Hepatocyte (in vitro differentiated cells): ENCODE data around the gene NIPSNAP2. TPM values are rescaled to one million over a fixed set of nuclear protein-coding genes. Genes with fewer than 3 reads are reported as not detected.
"Not testable (repeated sequence)": the region's sequence is repeated elsewhere in the genome, so short reads cannot be mapped to it uniquely, and the experiment has no call there.

ENCODE experiments used
- DNase-seq: peaks from one replicate; pipeline ENCODE4 v3.0.0-alpha.2; 2016; ENCODE audit warnings: low spot score
- H2AFZ ChIP-seq: fragments of 200-600 bp; sonication (generic); 2 replicates; pipeline ENCODE4 v1.6.0; 2016; ENCODE audit warnings: antibody characterized with exemption, mild to moderate bottlenecking
- H3K27ac ChIP-seq: fragments of 200-600 bp; sonication (generic); 2 replicates; pipeline ENCODE4 v1.5.1; 2016; ENCODE audit warnings: mild to moderate bottlenecking
- H3K27me3 ChIP-seq: fragments of 200-600 bp; sonication (generic); 2 replicates; pipeline ENCODE4 v1.6.1; 2016
- H3K36me3 ChIP-seq: fragments of 200-600 bp; sonication (generic); replicated peaks from 2 replicates; pipeline ENCODE4 v1.5.1; 2016; ENCODE audit warnings: low read depth; ENCODE audit not compliant: insufficient read depth
- H3K4me1 ChIP-seq: fragments of 200-600 bp; sonication (generic); 2 replicates; pipeline ENCODE4 v1.5.1; 2016; ENCODE audit warnings: mild to moderate bottlenecking, moderate library complexity; ENCODE audit not compliant: insufficient read depth
- H3K4me2 ChIP-seq: fragments of 200-600 bp; sonication (generic); 2 replicates; pipeline ENCODE4 v1.6.0; 2016
- H3K4me3 ChIP-seq: fragments of 200-600 bp; sonication (generic); 2 replicates; pipeline ENCODE4 v1.5.1; 2016; ENCODE audit warnings: mild to moderate bottlenecking
- H3K79me2 ChIP-seq: fragments of 200-600 bp; sonication (generic); 2 replicates; pipeline ENCODE4 v1.6.0; 2017; ENCODE audit warnings: mild to moderate bottlenecking
- H3K9me2 ChIP-seq: fragments of 200-600 bp; sonication (generic); replicated peaks from 2 replicates; pipeline ENCODE4 v1.6.0; 2017; ENCODE audit warnings: mild to moderate bottlenecking; ENCODE audit not compliant: insufficient read depth
- H3K9me3 ChIP-seq: fragments of 200-600 bp; sonication (generic); 2 replicates; pipeline ENCODE4 v1.5.1; 2016; ENCODE audit warnings: low read depth, mild to moderate bottlenecking
- H4K20me1 ChIP-seq: fragments of 200-600 bp; sonication (generic); 2 replicates; pipeline ENCODE4 v1.6.0; 2016; ENCODE audit warnings: mild to moderate bottlenecking; ENCODE audit not compliant: insufficient read depth, poor library complexity, severe bottlenecking
- EZH2 ChIP-seq: fragments of 200-600 bp; sonication (generic); IDR thresholded peaks from 2 replicates; pipeline ENCODE4 v1.6.1; 2016; ENCODE audit warnings: antibody characterized with exemption, mild to moderate bottlenecking, borderline replicate concordance
- EZH2phosphoT487 ChIP-seq: fragments of 200-600 bp; sonication (generic); IDR thresholded peaks from one replicate; pipeline ENCODE4 v1.6.1; 2018; ENCODE audit warnings: antibody characterized with exemption, mild to moderate bottlenecking, low read depth, moderate library complexity; ENCODE audit not compliant: unreplicated experiment, severe bottlenecking
- WGBS: methylation state at CpG from one replicate; pipeline ENCODE4 v1.1.6; 2016; ENCODE audit warnings: low lambda C conversion rate; ENCODE audit errors: missing lambda C conversion rate; 5-methylcytosine and 5-hydroxymethylcytosine counted together
- polyA plus RNA-seq: library from polyadenylated mRNA; unstranded; fragments of >200 nt; fragmentation: Nextera tagmentation; extraction: Ambion mirVana; gene quantifications from 2 replicates; pipeline ENCODE4 v1.2.1, GENCODE V29; 2016
- total RNA-seq: library from RNA; depleted of rRNA; stranded (reverse); fragments of >200 nt; gene quantifications from 2 replicates; pipeline ENCODE4 v1.2.3, GENCODE V29; 2014
- TF ChIP-seq, protein P1 (sequence below): fragments of 200-600 bp; sonication (generic); IDR thresholded peaks from 2 replicates; pipeline ENCODE4 v1.5.1; 2016; ENCODE audit warnings: antibody characterized with exemption, mild to moderate bottlenecking; ENCODE audit not compliant: poor library complexity

NIPSNAP2 gene
- total and polyA plus RNA-seq, 2 experiments from 2014 or later, result 47.6 to 51.6 TPM

DNA sequence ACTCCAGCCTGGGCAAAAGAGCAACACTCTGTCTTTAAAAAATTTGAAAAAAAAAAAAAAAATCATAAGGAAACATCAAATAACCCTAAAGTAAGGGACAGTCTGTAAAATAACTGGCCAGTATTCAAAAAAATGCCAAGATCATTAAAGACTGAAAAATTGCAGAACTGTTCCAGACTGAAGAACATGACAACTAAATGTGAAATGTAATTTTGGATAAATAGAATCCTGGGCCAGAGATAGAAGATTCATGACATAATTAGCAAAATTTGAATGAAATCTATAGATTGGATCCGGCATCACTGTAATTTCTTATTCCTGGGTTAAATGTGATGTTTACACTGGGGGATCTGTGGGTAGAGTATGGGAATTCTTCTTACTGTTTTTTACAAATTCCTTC lies 83.9 kb downstream of the NIPSNAP2 start:
- peaks cover 38% of the 10 kb centered on the region for H3K4me1 ChIP-seq
- no peaks in the 10 kb centered on the region for H3K36me3 ChIP-seq
- peaks cover 55% of the 10 kb centered on the region for H3K79me2 ChIP-seq
- H3K9me3 ChIP-seq, result no peaks in the 10 kb centered on the region
- H4K20me1 ChIP-seq, result no peaks in the 10 kb centered on the region
- H3K27ac ChIP-seq, result peak overlapping the region; percentile 90
- H3K9me2 ChIP-seq, result no peaks in the 10 kb centered on the region
- TF ChIP-seq EZH2 (no peak), EZH2phosphoT487 (no peak)
- TF ChIP-seq, protein P1, sequence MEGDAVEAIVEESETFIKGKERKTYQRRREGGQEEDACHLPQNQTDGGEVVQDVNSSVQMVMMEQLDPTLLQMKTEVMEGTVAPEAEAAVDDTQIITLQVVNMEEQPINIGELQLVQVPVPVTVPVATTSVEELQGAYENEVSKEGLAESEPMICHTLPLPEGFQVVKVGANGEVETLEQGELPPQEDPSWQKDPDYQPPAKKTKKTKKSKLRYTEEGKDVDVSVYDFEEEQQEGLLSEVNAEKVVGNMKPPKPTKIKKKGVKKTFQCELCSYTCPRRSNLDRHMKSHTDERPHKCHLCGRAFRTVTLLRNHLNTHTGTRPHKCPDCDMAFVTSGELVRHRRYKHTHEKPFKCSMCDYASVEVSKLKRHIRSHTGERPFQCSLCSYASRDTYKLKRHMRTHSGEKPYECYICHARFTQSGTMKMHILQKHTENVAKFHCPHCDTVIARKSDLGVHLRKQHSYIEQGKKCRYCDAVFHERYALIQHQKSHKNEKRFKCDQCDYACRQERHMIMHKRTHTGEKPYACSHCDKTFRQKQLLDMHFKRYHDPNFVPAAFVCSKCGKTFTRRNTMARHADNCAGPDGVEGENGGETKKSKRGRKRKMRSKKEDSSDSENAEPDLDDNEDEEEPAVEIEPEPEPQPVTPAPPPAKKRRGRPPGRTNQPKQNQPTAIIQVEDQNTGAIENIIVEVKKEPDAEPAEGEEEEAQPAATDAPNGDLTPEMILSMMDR, result no peak
- WGBS, result 63% methylated on average over 1 of the region's 1 CpG
- DNase-seq, result no peak
- H2AFZ ChIP-seq, result no peak overlapping the region
- no peak overlapping the region for H3K4me3 ChIP-seq
- H3K27me3 ChIP-seq, result no peaks in the 10 kb centered on the region
- H3K4me2 ChIP-seq, result no peak overlapping the region

- H3K36me3 ChIP-seq, H3K4me3 ChIP-seq, H3K27me3 ChIP-seq, H4K20me1 ChIP-seq, H3K4me2 ChIP-seq, H3K9me2 ChIP-seq, H2AFZ ChIP-seq, H3K9me3 ChIP-seq: not testable (repeated sequence)
- peak; percentile 30 for DNase-seq
- H3K79me2 ChIP-seq, result peaks cover 55% of the 10 kb centered on the region
- H3K4me1 ChIP-seq, result peaks cover 40% of the 10 kb centered on the region
- peak overlapping the region; percentile 90 for H3K27ac ChIP-seq
- WGBS, result 63% methylated on average over 8 of the region's 8 CpGs
Measured at GRCh38 chr7:56048763-56049162, 84.4 kb downstream of the NIPSNAP2 start.

Other genes with a start within 250 kb of the NIPSNAP2 start
- gene SEPTIN14, start 101.8 kb upstream of the NIPSNAP2 start, total RNA-seq, result not detected in 2 replicates
- not detected in 2 replicates for gene SEPTIN14, start 101.8 kb upstream of the NIPSNAP2 start, polyA plus RNA-seq
- gene ZNF713, start 77.1 kb upstream of the NIPSNAP2 start, total RNA-seq, result 4.8 and 5.4 TPM in 2 replicates
- 1.8 and 1.9 TPM in 2 replicates for gene ZNF713, start 77.1 kb upstream of the NIPSNAP2 start, polyA plus RNA-seq
- gene MRPS17, start 12.7 kb upstream of the NIPSNAP2 start, total RNA-seq, result 13.7 and 18.6 TPM in 2 replicates
- 26.1 and 30.3 TPM in 2 replicates for gene MRPS17, start 12.7 kb upstream of the NIPSNAP2 start, polyA plus RNA-seq
- gene PSPH, start 86.9 kb downstream of the NIPSNAP2 start, total RNA-seq, result 160 TPM in 2 replicates
- 35.5 and 48.0 TPM in 2 replicates for gene PSPH, start 86.9 kb downstream of the NIPSNAP2 start, polyA plus RNA-seq
- gene CCT6A, start 87.2 kb downstream of the NIPSNAP2 start, total RNA-seq, result 166 and 206 TPM in 2 replicates
- 121 and 131 TPM in 2 replicates for gene CCT6A, start 87.2 kb downstream of the NIPSNAP2 start, polyA plus RNA-seq
- gene SUMF2, start 99.7 kb downstream of the NIPSNAP2 start, total RNA-seq, result 139 and 161 TPM in 2 replicates
- gene SUMF2, start 99.7 kb downstream of the NIPSNAP2 start, polyA plus RNA-seq, result 163 and 181 TPM in 2 replicates
- not detected in 2 replicates for gene PHKG1, start 128.4 kb downstream of the NIPSNAP2 start, total RNA-seq
- gene PHKG1, start 128.4 kb downstream of the NIPSNAP2 start, polyA plus RNA-seq, result 0.13 and 0.28 TPM in 2 replicates
- gene CHCHD2, start 141.9 kb downstream of the NIPSNAP2 start, total RNA-seq, result 121 and 124 TPM in 2 replicates
- 173 and 189 TPM in 2 replicates for gene CHCHD2, start 141.9 kb downstream of the NIPSNAP2 start, polyA plus RNA-seq
- gene NUPR2, start 151.8 kb downstream of the NIPSNAP2 start, total RNA-seq, result not detected in 2 replicates
- gene NUPR2, start 151.8 kb downstream of the NIPSNAP2 start, polyA plus RNA-seq, result not detected in 2 replicates